HEK293T (cell line): ENCODE results near the gene VIP.

ENCODE experiments used
- CTCF ChIA-PET: fragments of 350-600 bp; formaldehyde crosslinking; extraction: SDS; loops from one replicate; lab custom pipeline; 2021; ENCODE audit warnings: antibody characterized with exemption, inconsistent platforms; lab: Yijun Ruan, JAX
- POLR2A ChIA-PET: fragments of 350-600 bp; formaldehyde crosslinking; extraction: SDS; loops from one replicate; lab custom pipeline; 2020; ENCODE audit warnings: antibody characterized with exemption, inconsistent platforms; lab: Yijun Ruan, JAX
- DNase-seq: peaks from one replicate; pipeline ENCODE4 v3.0.0; 2012; ENCODE audit warnings: mixed read lengths; ENCODE audit errors: extremely low spot score
- ARNT ChIP-seq: fragments of 450-650 bp; IDR thresholded peaks from 2 replicates; pipeline ENCODE4 v1.6.1; 2017; ENCODE audit warnings: mild to moderate bottlenecking
- BHLHE40 ChIP-seq: fragments of 450-650 bp; IDR thresholded peaks from 2 replicates; pipeline ENCODE4 v1.6.1; 2016; ENCODE audit warnings: mild to moderate bottlenecking, moderate library complexity, borderline replicate concordance
- CTBP1 ChIP-seq: fragments of 450-650 bp; IDR thresholded peaks from 2 replicates; pipeline ENCODE4 v1.6.1; 2016; ENCODE audit warnings: borderline replicate concordance
- ELF4 ChIP-seq: fragments of 450-650 bp; IDR thresholded peaks from 2 replicates; pipeline ENCODE4 v1.6.1; 2017; ENCODE audit warnings: antibody characterized with exemption
- FOXA1 ChIP-seq: fragments of 450-650 bp; IDR thresholded peaks from 2 replicates; pipeline ENCODE4 v1.6.1; 2016; ENCODE audit warnings: mild to moderate bottlenecking
- FOXK2 ChIP-seq: fragments of 450-650 bp; IDR thresholded peaks from 2 replicates; pipeline ENCODE4 v1.6.1; 2016; ENCODE audit warnings: mild to moderate bottlenecking
- FOXM1 ChIP-seq: fragments of 450-650 bp; IDR thresholded peaks from 2 replicates; pipeline ENCODE4 v1.6.1; 2017; ENCODE audit warnings: mild to moderate bottlenecking, borderline replicate concordance
- HDGF ChIP-seq: fragments of 450-650 bp; IDR thresholded peaks from 2 replicates; pipeline ENCODE4 v1.6.1; 2017; ENCODE audit warnings: antibody characterized with exemption, borderline replicate concordance
- L3MBTL2 ChIP-seq: fragments of 450-650 bp; conservative IDR thresholded peaks from 2 replicates; pipeline ENCODE4 v1.6.1; 2016; ENCODE audit warnings: mild to moderate bottlenecking
- LEF1 ChIP-seq: fragments of 450-650 bp; IDR thresholded peaks from 2 replicates; pipeline ENCODE4 v1.6.1; 2017; ENCODE audit warnings: mild to moderate bottlenecking, borderline replicate concordance
- NFRKB ChIP-seq: fragments of 450-650 bp; IDR thresholded peaks from 2 replicates; pipeline ENCODE4 v1.6.1; 2016; ENCODE audit warnings: mild to moderate bottlenecking, moderate library complexity
- SP1 ChIP-seq: fragments of 450-650 bp; IDR thresholded peaks from 2 replicates; pipeline ENCODE4 v1.6.1; 2017
- SUZ12 ChIP-seq: fragments of 450-650 bp; IDR thresholded peaks from 2 replicates; pipeline ENCODE4 v1.6.1; 2016; ENCODE audit warnings: mild to moderate bottlenecking
- TARDBP ChIP-seq: fragments of 450-650 bp; IDR thresholded peaks from 2 replicates; pipeline ENCODE4 v1.6.1; 2016
- ZNF384 ChIP-seq: fragments of 450-650 bp; IDR thresholded peaks from 2 replicates; pipeline ENCODE4 v1.6.1; 2016
- TF ChIP-seq, protein P1 (sequence below): fragments of 450-650 bp; IDR thresholded peaks from 2 replicates; pipeline ENCODE4 v1.6.1; 2016

The VIP gene

GRCh38 chr6:152736687-152737273, 13.8 kb upstream of the VIP start:
- ChIA-PET CTCF (interaction anchor here (0.6 kb wide), 1 partner anchor 232 kb away, joined by 3 read pairs; no protein-coding TSS in a partner anchor), POLR2A (no interaction called here)
- TF ChIP-seq NFRKB (no peak), LEF1 (no peak), CTBP1 (no peak), L3MBTL2 (no peak), ELF4 (no peak), HDGF (no peak), SP1 (no peak), ARNT (no peak), FOXK2 (no peak), BHLHE40 (no peak), FOXA1 (no peak), SUZ12 (no peak), FOXM1 (no peak), ZNF384 (no peak), TARDBP (no peak)
- TF ChIP-seq, protein P1, sequence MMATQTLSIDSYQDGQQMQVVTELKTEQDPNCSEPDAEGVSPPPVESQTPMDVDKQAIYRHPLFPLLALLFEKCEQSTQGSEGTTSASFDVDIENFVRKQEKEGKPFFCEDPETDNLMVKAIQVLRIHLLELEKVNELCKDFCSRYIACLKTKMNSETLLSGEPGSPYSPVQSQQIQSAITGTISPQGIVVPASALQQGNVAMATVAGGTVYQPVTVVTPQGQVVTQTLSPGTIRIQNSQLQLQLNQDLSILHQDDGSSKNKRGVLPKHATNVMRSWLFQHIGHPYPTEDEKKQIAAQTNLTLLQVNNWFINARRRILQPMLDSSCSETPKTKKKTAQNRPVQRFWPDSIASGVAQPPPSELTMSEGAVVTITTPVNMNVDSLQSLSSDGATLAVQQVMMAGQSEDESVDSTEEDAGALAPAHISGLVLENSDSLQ, result no peak
- DNase-seq, result no peak

DNA sequence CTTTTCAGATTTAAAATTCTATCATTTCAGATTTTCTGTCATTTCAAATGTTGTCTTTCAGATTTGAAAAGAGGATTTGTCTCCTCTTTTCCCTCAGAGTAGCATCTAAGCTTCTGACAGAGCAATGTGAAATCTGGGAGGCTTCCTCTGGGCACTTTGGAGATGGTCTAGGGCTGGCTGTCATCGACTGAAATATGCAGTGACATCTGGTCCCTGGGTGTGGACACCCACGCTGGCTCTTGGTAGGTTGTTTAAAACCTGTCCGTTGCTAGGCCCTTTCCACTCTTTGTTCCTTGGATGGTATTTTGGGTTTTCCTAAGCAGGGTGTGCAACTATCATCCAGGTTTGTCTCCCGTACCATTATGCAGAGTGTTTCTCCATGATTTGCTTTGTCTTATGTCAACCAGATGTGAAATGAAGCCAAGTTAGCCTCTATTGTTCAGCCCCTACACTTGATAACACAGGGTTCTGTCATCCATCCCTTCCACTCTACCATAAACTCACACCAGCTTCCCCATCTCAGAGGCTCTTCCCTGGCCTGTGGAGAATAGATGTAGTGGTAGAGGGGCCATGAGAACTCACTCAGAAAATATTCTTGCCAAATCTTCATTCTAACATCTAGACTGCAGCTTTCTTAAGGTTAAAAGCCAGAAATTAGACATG, 5.0 kb upstream of the VIP start:
- no peak for DNase-seq
- ChIA-PET POLR2A (no interaction called here), CTCF (no interaction called here)
- TF ChIP-seq FOXA1, result no peak
- TF ChIP-seq FOXM1, result no peak
- TF ChIP-seq ZNF384, result no peak
- no peak for TF ChIP-seq HDGF
- no peak for TF ChIP-seq ELF4
- TF ChIP-seq L3MBTL2, result no peak
- no peak for TF ChIP-seq TARDBP
- TF ChIP-seq SUZ12, result no peak
- TF ChIP-seq CTBP1, result no peak
- no peak for TF ChIP-seq ARNT
- TF ChIP-seq SP1, result no peak

GRCh38 chr6:152746172-152746553, 4.4 kb upstream of the VIP start:
- POLR2A ChIA-PET, result no interaction called here
- TF ChIP-seq ARNT (no peak), ZNF384 (no peak), CTBP1 (no peak), L3MBTL2 (no peak), FOXM1 (no peak), TARDBP (no peak), HDGF (no peak), FOXK2 (no peak), ELF4 (no peak)
- CTCF ChIA-PET, result no interaction called here
- no peak for DNase-seq

DNA sequence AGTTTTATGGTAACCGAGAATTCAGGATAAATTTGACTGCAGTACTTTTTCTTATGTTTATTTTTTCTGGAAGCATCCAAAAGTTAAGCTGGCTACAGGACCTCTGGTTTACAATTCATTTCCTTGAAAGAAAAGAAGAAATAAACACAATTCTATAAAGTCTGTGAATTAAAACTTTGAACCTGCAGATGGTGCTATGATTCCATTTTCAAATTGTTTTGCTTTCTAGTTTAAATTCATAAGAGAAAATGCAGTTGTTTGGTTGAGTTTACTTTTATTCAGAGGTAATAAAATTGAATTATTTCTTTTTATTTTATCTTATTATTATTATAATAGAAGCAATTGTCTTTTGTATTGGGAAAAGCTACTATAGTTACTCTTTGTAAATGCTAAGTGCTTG, 1.8 kb upstream of the VIP start:
- POLR2A ChIA-PET, result no interaction called here
- DNase-seq, result no peak
- TF ChIP-seq CTBP1, result no peak
- no peak for TF ChIP-seq L3MBTL2
- TF ChIP-seq FOXA1, result no peak
- TF ChIP-seq HDGF, result no peak
- no peak for TF ChIP-seq LEF1
- TF ChIP-seq ELF4, result no peak
- TF ChIP-seq, protein P1, result no peak
- TF ChIP-seq BHLHE40, result no peak
- no peak for TF ChIP-seq TARDBP
- TF ChIP-seq ARNT, result no peak
- no peak for TF ChIP-seq SUZ12
- no peak for TF ChIP-seq FOXM1
- TF ChIP-seq NFRKB, result no peak
- no peak for TF ChIP-seq SP1
- no peak for TF ChIP-seq ZNF384
- TF ChIP-seq FOXK2, result no peak
- CTCF ChIA-PET, result interaction anchor here (1.1 to 3.9 kb wide), 2 partner anchors 198 to 206 kb away, joined by 3 to 17 read pairs; no protein-coding TSS in a partner anchor

DNA sequence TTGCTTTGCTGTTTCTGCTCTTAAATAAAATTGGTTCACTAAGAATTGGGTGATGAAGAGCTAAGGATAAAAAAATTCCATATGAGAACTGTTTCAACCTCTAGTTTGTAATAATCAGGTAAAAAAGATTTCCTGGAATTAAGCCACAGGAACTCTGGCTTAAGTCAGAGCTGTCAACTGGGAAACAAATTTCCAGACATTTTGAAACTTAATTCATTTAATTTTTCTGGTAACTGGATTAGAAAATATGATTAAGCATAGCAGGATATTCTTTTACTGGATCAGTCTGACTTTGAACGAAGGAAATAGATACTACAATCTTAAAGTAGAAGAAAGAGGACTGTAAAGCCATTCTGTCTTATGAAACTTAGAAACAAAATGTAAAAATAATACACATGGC, 1.3 kb upstream of the VIP start:
- CTCF ChIA-PET, result interaction anchor here (1.1 to 3.9 kb wide), 2 partner anchors 198 to 206 kb away, joined by 3 to 17 read pairs; no protein-coding TSS in a partner anchor
- TF ChIP-seq FOXA1 (no peak), NFRKB (no peak), L3MBTL2 (no peak), FOXM1 (no peak), CTBP1 (no peak), SP1 (no peak), SUZ12 (no peak), TARDBP (no peak), HDGF (no peak), BHLHE40 (no peak), ZNF384 (no peak)
- TF ChIP-seq, protein P1, result no peak
- POLR2A ChIA-PET, result no interaction called here
- no peak for DNase-seq

DNA sequence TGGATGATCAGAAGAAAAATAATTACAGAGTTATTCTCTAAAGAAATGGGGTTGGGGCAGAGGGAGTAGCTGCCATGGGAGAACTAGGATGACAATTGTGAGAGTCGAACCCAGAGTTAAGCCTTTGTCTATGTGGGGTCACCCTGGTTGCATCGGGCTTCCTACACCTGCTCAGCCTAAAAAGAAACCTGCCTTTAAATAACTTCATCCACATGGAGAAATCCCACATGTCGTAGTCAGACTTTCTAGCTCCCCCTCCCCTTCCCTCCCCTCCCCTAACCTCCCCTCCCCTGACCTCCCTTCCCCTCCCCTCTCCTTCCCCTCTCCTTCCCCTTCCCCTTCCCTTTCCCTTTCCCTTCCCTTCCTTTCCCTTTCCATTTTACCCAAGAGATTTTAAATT, 14.7 kb downstream of the VIP start:
- ChIA-PET CTCF (no interaction called here), POLR2A (no interaction called here)

More for the DNA sequence above, 14.7 kb downstream of the VIP start:
- TF ChIP-seq HDGF, result no peak
- no peak for DNase-seq
